Activated CD4-positive, alpha-beta T cell treated with anti-CD3 and anti-CD28 coated beads, Interleukin-2, amount 50 U/mL, for 48 hours (primary cell): ENCODE results near the gene ZNF814.
"Not testable (repeated sequence)": the region's sequence is repeated elsewhere in the genome, so short reads cannot be mapped to it uniquely, and the experiment has no call there.

Source experiments
- DNase-seq, 2 experiments: peaks; one replicate each; pipeline ENCODE4 v3.0.0-alpha.2; 2020

ZNF814 gene

GRCh38 chr19:57854117-57854516, 34.7 kb downstream of the ZNF814 start:
- not testable (repeated sequence) for DNase-seq

DNA sequence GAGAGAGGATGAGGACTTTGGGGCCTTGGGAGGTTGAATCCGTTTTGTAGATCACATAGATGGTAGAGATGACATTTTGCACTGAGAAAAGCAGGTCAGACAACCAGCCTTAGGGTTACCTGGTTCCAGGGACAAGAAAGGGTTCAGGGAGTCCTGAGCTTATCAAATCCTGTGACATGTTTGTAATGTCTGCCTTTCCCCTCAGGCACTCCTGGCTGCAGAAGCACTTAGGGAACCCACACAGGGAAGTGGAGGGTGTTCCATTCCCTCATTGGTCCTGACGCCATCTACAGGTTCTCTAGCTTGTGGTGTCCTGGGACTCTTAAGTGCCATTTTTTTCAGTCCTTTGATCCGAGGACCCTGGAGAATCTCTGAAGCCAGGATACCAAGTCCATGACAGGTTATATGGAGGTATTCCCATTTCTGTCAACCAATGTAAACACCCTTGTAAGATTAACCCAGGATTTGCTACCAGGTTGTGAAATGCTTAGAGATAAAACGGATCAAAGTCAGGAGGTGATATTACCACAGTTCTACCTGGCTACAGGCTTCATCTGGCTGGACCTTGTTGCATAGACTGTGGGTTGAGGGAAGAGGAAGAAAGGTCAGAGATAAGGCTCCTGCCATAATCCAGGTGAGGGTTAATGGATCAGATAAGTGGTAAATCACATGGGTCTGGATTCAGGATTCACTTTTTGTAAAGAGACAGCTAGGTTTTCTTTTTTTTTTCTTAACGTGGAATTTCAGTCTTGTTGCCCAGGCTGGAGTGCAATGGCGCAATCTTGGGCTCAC, 36.8 kb downstream of the ZNF814 start:
- DNase-seq = not testable (repeated sequence)

DNA sequence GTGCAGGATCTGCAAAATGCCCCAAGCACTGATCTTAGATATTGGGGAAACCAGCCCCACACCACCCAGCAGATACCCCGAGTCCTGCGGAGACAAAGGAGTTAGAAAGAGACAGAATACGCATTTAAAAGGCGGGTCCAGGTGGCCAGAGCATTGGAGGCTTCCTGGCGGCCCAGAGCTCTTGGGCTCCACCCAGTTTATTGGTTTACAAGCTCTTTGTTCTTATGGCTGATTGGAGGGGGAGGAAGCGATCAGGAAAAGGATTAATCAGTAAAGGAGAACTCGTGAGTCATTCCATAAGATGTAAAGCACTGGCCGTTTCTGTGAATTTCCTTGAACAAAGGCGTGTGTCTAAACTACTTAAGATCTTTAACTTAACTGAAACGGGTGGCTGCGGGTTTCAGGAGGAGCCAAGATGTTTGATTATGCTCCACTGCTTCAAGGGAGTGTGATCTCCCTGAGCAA, 38.3 kb downstream of the ZNF814 start:
- DNase-seq = peak; percentile 27 to 34

DNA sequence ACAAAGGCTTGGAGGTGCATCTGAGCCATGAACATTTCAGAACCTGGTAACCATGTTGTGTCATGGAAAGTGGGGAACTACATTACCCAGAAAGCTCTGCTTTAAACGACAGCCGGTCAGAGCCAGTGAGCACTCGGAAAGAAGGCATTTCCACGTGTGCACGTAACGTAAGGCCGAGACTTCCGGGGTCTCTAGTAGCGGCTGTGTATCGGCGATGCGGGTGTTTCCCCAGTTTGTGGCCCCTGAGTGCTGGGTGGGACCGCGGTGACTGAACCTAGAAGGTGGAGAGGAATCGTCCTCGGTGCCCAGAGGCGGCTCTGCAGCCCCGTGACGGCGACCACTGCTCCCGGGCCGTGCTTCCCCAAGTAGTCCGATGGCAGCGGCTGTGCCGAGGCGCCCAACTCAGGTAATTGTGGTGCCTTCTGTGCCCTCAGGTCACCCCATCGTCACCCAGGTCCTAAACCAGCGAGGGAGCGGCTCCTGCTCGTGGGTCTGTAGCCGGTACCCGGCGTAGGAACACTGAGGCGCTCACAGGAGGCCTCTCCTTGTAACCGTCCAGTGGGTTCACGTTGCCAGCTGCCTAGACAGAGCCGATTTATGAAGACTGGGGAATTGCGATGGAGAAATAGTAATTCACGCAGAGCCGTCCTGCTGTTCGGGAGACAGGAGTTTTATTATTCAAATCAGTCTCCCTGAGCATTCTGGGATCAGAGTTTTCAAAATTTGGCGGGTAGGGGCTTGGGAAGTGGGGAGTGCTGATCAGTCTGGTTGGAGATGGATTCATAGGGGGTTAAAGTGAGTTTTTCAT, 39.0 kb downstream of the ZNF814 start, which contains the start of gene ZNF587:
Gene ZNF587 (plus strand): TSS at position 194 of the 808 bp plus-strand sequence. CDS start 180 bp downstream, at position 374.
- peak; percentile 71 to 77 for DNase-seq

DNA sequence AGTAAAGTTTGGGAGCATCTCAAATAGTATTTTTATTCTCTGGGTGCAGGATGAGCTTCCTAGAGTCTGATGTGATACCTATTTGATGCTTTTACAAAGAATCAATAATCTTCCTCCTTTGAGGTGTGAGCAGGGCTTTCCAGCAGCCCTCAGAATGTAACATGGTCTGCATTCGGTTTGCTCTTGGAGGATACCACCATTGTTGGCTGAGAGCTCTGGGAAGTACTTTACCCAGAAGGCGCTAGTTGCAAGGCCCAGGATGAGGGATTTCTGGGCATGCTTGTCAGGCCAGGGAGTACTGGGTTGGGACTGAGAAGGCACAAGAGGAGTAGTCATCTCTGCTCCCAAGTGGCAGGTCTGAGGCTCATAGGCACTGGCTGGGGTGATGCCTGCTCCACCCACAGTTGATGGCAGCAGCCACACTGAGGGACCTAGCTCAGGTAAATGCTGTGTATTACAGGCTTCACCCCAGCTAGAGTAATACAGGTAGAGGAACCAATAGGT, 39.6 kb downstream of the ZNF814 start:
- not testable (repeated sequence) for DNase-seq

DNA sequence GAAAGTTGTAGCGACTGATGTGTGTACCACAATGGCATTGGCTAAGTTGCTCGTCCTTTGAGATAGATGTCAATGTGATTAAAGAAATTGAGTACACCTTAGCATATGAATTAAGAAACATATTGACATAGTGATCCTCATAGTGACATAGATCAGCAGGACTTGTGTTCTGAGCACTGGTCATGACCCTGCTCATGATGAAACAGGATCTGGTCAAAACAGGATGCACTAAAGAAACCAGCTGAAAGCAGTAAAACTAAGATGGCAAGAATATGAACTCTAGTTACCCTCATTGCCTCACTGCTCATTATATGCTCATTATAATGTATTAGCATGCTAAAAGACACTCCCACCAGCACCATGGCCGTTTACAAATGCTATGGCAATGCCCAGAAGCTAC, 41.7 kb downstream of the ZNF814 start:
- DNase-seq = not testable (repeated sequence)

DNA sequence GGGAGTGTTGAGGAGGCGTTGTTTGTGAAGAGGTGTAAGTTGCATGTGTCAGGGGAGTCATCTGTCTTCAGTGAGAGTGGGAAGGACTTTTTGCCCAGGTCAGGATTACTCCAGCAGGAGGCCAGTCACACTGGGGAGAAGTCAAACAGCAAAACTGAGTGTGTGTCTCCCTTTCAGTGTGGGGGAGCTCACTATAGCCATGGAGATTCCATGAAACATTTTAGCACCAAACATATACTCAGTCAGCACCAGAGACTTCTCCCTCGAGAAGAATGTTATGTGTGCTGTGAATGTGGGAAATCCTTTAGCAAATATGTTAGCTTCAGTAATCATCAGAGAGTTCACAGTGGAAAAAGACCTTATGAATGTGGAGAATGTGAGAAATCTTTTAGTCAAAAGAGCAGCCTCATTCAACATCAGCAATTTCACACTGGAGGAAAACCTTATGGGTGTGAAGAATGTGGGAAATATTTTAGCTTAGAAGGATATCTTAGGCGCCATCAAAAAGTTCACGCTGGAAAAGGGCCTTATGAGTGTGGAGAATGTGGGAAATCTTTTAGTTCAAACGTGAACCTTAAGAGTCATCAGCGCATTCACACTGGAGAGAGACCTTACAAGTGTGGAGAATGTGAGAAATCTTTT, 47.6 kb downstream of the ZNF814 start:
- no peak for DNase-seq

- not testable (repeated sequence) for DNase-seq
Measured at GRCh38 chr19:57838622-57839191, 50.1 kb downstream of the ZNF814 start.

DNA sequence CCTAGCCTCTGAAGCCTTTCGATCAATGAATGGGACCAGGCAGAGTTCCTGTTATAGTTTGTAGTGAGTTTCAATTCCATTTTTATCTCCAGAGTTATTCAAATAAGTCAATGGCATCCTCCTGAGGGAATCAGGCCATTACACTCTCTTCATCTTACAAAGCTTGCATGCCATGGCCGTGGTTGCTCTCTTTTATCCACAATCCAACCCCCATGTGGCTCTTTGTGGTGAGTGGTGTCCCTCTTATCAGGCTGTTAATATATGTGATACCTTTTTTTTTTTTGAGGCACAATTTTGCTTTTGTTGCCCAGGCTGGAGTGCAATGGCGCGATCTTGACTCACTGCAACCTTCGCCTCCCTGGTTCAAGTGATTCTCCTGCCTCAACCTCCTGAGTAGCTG, 51.8 kb downstream of the ZNF814 start:
- DNase-seq = not testable (repeated sequence)

DNA sequence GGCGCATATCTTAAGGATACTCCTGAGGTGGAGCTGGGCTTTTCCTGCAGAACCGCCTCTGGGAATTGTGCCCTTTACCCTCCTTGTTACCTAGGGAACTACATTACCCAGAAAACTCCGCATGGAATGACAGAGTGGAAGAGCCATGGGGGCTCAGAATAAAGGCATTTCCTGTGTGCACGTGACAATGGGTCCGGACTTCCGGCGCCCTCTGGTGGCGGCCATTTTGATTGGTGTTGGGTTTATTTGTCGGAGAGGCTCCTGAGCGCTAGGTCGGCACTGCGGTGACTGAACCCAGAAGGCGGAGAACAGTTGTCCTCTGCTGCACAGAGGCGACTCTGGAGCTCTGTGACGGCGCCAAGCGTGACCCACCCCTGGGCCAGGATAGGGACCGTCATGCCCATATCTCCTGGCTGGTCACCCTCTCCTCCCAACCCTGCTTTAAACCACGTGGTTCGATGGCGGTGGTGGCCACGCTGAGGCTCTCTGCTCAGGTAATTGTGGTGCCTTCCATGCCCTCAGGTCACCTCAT, 58.7 kb downstream of the ZNF814 start, which contains the start of gene ZNF587B:
Gene ZNF587B (plus strand): TSS at position 229 of the 532 bp plus-strand sequence. CDS start 230 bp downstream, at position 459.
- peak; percentile 45 to 52 for DNase-seq

GRCh38 chr19:57829316-57829715, 59.5 kb downstream of the ZNF814 start:
- no peak for DNase-seq

DNA sequence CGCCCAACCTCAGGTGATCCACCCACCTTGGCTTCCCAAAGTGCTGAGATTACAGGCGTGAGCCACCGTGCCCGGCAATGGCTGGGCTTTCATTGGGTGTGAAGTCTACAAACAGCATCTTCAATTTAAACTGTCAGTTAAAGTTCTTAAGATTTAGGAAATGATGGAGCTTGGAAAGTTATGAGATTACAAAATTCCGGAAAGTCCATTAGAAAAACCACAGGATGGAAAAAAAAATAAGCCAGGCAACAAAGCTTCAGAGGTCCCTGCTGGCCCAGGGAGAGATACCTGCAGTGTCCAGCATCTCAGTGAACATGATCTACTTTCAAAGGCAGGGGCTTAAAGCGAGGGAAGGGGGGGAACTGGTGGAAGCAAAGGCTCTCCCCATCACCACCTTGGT, 63.3 kb downstream of the ZNF814 start:
- DNase-seq = no peak

GRCh38 chr19:57823608-57824007, 65.2 kb downstream of the ZNF814 start:
- not testable (repeated sequence) for DNase-seq

DNA sequence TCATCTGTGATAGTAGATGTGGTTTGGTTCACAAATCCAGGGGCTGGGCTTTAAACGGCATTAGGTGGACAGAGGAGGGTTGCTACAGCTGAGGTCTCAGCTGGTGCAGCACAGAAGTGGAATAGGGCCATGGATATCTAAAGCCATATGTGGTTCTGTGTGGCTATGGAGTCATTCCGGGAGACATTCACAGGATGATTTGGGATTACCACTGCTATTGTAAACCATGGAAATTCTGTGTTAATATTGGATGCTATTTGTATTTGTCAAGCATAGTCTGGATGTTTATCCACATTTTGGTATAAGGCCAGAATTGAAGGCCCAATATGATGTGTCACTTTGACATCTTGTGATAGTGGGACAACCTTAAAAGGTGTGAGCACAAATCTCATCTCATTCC, 65.7 kb downstream of the ZNF814 start:
- DNase-seq = not testable (repeated sequence)

DNA sequence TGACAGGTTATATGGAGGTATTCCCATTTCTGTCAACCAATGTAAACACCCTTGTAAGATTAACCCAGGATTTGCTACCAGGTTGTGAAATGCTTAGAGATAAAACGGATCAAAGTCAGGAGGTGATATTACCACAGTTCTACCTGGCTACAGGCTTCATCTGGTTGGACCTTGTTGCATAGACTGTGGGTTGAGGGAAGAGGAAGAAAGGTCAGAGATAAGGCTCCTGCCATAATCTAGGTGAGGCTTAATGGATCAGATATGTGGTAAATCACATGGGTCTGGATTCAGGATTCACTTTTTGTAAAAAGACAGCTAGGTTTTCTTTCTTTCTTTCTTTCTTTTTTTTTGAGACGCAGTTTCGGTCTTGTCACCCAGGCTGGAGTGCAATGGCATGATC, 67.3 kb downstream of the ZNF814 start:
- not testable (repeated sequence) for DNase-seq

GRCh38 chr19:57821095-57821494, 67.7 kb downstream of the ZNF814 start:
- DNase-seq = not testable (repeated sequence)

DNA sequence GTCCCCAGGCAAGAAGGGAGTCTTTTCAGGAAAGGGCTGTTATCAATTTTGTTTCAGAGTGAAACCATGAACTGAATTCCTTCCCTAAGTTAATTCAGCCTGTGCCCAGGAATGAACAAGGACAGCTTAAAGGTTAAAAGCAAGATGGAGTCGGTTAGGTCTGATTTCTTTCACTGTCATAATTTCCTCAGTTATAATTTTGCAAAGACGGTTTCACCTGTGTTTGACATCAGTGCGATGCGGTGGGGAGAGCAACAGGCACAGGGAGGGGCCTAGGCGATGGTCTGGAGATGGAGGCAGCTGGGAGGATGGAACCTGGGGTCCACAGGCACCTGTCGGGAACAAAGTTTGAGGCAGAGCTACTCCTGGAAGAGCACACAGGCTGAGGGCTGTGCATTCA, 68.2 kb downstream of the ZNF814 start:
- no peak for DNase-seq

GRCh38 chr19:57819475-57820148, 69.2 kb downstream of the ZNF814 start:
- peak; percentile 71 to 80 for DNase-seq

GRCh38 chr19:57818378-57818777, 70.5 kb downstream of the ZNF814 start:
- DNase-seq = no peak

- no peak for DNase-seq
Measured at GRCh38 chr19:57817976-57818375, 70.9 kb downstream of the ZNF814 start.

DNA sequence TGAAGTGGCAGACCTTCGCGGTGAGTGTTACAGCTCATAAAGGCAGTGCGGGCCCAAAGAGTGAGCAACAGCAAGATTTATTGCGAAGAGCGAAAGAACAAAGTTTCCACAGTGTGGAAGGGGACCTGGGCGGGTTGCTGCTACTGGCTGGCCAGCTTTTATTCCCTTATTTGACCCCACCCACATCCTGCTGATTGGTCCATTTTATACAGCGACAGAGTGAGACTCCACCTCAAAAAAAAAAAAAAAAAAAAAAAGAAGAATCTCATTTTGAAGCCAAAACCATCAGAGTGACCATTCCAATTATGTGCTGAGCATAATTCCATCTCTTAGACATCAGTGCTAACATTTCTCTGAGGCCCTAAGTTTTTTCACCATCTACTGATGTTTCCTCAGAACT, 72.2 kb downstream of the ZNF814 start:
- DNase-seq = no peak
